GM21515 (cell line): ENCODE data around the gene NPPC.
"Not testable (repeated sequence)": the region's sequence is repeated elsewhere in the genome, so short reads cannot be mapped to it uniquely, and the experiment has no call there.

Source experiments
- ATAC-seq: cut with Tn5 transposase; IDR thresholded peaks from one replicate; pipeline ENCODE4 v1.9.1; 2021; ENCODE audit not compliant: unreplicated experiment

NPPC gene

GRCh38 chr2:231922311-231923009 is 3.7 kb downstream of the NPPC start:
- no peak for ATAC-seq

GRCh38 chr2:231920795-231921194 is 5.4 kb downstream of the NPPC start:
- ATAC-seq, result no peak

GRCh38 chr2:231920366-231920765 is 5.8 kb downstream of the NPPC start:
- no peak for ATAC-seq

GRCh38 chr2:231919341-231920035 is 6.7 kb downstream of the NPPC start:
- no peak for ATAC-seq

- no peak for ATAC-seq
Observed at GRCh38 chr2:231918501-231919330, 7.5 kb downstream of the NPPC start.

- ATAC-seq, result no peak
Observed at GRCh38 chr2:231917280-231918066, 8.7 kb downstream of the NPPC start.

GRCh38 chr2:231914077-231914690 is 12.0 kb downstream of the NPPC start:
- ATAC-seq, result no peak

GRCh38 chr2:231911381-231911780 is 14.8 kb downstream of the NPPC start:
- ATAC-seq, result no peak

- no peak for ATAC-seq
Observed at GRCh38 chr2:231910771-231911170, 15.4 kb downstream of the NPPC start.

GRCh38 chr2:231910161-231910560 is 16.0 kb downstream of the NPPC start:
- not testable (repeated sequence) for ATAC-seq

GRCh38 chr2:231909631-231910030 is 16.6 kb downstream of the NPPC start:
- no peak for ATAC-seq

- ATAC-seq, result no peak
Observed at GRCh38 chr2:231908584-231908983, 17.6 kb downstream of the NPPC start.

GRCh38 chr2:231907765-231908164 is 18.4 kb downstream of the NPPC start:
- no peak for ATAC-seq

GRCh38 chr2:231905026-231905425 is 21.2 kb downstream of the NPPC start:
- ATAC-seq, result no peak

- no peak for ATAC-seq
Observed at GRCh38 chr2:231904161-231904611, 22.0 kb downstream of the NPPC start.

GRCh38 chr2:231902598-231902997 is 23.6 kb downstream of the NPPC start:
- ATAC-seq, result no peak

GRCh38 chr2:231900972-231901371 is 25.2 kb downstream of the NPPC start:
- no peak for ATAC-seq

- ATAC-seq, result no peak
Observed at GRCh38 chr2:231900486-231900942, 25.7 kb downstream of the NPPC start.

GRCh38 chr2:231894566-231895380 is 31.4 kb downstream of the NPPC start:
- no peak for ATAC-seq
